IPS-NIHi11 (cell line): Measurements from ENCODE around the gene ZCCHC9.
"Not testable (repeated sequence)": the region's sequence is repeated elsewhere in the genome, so short reads cannot be mapped to it uniquely, and the experiment has no call there.

ENCODE experiments used
- DNase-seq: peaks from one replicate; pipeline ENCODE4 v3.0.0; 2012; ENCODE audit warnings: mixed read lengths, low spot score

Gene ZCCHC9, protein sequence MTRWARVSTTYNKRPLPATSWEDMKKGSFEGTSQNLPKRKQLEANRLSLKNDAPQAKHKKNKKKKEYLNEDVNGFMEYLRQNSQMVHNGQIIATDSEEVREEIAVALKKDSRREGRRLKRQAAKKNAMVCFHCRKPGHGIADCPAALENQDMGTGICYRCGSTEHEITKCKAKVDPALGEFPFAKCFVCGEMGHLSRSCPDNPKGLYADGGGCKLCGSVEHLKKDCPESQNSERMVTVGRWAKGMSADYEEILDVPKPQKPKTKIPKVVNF

DNA sequence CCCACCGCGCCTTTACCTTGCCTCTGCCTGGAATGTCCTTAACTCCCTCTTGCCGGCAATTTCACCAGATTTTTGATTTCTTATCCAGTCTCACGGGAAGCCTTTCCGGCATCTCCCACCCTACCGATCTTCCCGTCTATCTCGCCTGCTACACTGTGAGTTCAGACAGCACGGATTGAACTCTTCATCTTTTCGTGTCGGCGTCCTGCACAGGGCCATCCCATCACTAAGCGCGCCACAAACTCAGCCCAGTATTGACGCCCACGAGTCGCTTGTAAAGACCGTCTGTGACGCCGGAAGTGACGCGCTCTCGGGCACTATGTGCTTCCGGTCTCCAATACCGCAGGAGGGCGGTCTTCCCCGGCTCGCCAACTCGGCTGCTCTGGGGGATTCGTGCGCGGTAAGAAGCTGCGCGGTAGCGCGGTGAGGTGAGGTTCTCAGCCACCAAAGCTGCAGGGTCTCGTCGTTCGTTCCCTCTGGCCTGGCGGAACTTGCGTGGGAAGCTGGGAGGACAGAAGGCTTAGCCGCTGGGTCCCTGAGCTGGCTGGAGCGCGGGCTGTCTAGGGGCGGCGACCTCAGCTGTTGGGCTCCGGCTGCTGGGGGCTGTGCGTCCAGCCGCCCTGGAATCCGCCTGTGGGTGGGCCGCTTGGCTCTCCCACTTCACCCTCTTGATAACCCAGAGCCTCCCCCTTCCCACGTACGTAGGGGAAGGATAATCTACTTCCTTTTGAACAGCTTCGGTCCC is at the start of gene ZCCHC9:
ZCCHC9 (plus strand) TSS at position 317 of the 745 bp plus-strand sequence. CDS start 3,171 bp downstream, outside the sequence.
- peak; percentile 92 for DNase-seq

- no peak for DNase-seq
These were observed 49.5 kb upstream of the ZCCHC9 start for GRCh38 chr5:81251922-81252321.

- no peak for DNase-seq
These were observed 48.5 kb upstream of the ZCCHC9 start for GRCh38 chr5:81252904-81253303.

GRCh38 chr5:81253875-81254274 is 47.5 kb upstream of the ZCCHC9 start:
- no peak for DNase-seq

DNA sequence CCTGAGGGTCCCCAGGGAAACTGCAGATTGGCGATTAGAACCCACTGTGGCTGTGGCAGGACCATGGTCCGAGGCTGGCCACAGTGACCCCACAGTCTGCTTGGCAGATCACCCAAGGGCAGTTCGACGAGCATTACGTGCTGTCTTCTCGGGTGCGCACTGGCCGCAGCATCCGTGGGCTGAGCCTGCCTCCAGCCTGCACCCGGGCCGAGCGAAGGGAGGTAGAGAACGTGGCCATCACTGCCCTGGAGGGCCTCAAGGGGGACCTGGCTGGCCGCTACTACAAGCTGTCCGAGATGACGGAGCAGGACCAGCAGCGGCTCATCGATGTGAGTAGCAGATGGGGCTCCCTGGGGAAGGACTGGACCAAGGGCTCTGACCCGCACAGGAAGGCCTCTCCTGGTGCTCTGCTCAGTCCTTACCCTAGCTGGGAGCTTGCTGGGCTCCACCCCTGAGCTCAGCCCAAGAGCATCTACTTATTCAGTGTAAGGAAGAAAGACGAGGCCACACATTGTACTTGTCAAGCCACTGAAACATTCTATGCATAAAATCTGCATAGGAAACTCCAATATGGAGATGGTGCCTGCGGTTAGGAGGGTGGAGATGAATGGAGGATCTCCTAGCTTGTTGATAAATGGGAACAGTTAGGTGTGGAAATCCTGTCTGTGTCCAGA is 46.4 kb upstream of the ZCCHC9 start:
- DNase-seq: no peak

DNA sequence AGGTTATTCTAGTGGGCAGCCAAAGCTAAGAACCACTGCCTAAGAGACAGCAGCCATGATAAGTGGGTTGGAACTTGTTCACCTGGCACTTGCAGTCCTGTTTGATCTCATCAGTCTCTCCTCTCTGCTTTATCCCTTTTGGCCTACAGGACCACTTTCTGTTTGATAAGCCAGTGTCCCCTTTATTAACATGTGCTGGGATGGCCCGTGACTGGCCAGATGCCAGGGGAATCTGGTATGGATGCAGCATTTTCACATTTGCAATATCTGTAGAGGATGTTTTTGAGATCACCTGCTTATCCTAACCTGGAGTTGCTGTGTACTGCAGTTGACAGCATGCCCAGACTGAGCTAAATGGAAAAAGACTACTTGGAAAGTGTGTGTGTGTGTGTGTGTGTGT is 44.6 kb upstream of the ZCCHC9 start:
- no peak for DNase-seq

GRCh38 chr5:81262796-81263195 is 38.6 kb upstream of the ZCCHC9 start:
- DNase-seq: not testable (repeated sequence)

DNA sequence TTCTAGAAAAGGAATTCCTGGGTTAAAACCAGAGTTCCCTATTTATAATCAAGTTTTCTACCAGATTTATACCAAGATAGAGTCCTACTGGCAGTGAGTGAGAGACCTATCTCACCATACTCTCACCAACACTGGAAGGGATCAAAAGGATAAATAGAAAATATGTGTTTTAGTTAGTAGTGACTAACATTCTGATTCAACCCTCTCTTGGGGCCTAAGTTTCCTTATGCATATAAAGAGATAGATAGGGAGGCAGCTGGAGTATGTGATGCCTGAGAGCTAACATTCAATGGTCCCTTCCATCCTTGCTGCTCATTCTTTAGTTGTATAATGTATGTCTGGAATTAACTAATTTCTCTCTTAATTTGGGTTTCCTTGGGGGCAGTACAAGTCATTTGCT is 36.3 kb upstream of the ZCCHC9 start:
- DNase-seq: no peak

- no peak for DNase-seq
These were observed 32.7 kb upstream of the ZCCHC9 start for GRCh38 chr5:81268521-81269196.

DNA sequence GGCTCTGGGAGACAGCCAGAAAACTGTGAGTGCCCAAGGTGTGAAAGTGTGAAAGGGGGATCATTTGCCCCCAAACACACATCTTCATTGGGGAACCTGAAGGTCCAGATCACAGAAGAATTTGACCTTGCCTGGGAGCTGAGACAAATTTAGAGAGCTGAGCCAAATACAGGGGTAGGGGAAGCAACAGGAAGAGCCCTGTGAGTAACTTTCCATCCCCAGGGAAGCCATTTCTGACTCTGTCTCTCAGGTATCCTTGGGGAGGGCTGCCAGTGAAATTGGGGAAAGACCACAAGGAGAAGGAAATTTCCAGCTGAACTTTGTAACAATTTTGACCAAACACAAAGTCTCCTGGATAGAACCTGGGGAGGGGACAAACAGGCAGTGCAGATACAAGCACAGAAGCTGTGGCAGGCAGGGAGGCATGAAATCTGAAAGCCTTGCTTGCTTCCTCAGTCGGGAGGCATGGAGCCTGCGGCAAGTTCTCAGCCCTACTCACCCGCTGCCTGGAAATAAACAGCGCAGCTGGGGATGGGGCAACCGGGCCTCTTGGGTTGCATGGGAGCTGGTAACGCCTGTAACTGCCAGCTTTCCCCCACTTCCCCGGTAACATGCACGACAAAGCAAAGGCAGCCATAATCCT is 31.5 kb upstream of the ZCCHC9 start:
- no peak for DNase-seq

GRCh38 chr5:81270394-81271027 is 30.9 kb upstream of the ZCCHC9 start:
- not testable (repeated sequence) for DNase-seq

GRCh38 chr5:81283976-81284375 is 17.4 kb upstream of the ZCCHC9 start:
- no peak for DNase-seq

DNA sequence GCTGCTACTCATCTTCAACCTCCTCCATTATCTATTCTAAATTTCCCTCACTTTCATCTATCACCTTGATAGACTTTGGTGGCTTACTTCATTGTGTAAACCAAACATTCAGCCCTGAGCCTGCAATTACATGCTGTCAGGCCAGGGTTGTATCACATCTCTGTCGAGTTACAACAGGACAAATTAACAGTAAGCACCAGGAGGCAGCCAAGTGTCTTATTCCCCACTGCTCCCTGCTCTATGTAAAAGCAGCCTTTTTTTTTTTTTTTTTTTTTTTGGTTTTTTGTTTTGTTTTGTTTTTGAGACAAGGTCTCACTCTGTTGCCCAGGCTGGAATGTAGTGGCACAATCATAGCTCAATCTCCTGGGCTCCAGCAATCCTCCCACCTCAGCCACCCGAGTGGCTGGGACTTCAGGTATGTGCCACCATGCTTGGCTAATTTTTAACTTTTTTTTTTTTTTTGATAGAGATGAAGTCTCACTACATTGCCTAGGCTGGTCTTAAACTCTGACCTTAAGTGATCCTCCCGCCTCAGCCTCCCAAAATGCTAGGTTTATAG is 15.2 kb upstream of the ZCCHC9 start:
- peak; percentile 15 for DNase-seq

GRCh38 chr5:81288021-81288433 is 13.4 kb upstream of the ZCCHC9 start:
- no peak for DNase-seq

GRCh38 chr5:81290146-81290545 is 11.2 kb upstream of the ZCCHC9 start:
- no peak for DNase-seq

DNA sequence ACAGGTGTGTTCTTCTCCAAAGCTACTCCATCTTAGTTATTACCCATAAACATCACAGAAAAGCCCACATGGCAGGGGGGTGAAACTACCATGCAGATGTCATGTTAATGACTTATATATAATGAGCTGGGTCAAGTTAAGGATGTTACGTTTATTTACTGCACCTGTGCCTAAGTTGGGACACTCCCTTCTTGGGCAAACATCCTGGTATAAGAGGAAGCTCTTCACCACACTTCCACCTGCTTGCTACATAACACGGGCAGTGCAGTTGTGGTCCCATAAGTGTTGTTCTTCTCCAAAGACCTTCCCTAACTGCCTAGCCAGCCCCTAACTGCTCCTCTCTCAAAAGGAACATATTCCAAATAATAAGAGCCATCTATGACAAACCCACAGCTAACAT is 9.3 kb upstream of the ZCCHC9 start:
- no peak for DNase-seq

DNA sequence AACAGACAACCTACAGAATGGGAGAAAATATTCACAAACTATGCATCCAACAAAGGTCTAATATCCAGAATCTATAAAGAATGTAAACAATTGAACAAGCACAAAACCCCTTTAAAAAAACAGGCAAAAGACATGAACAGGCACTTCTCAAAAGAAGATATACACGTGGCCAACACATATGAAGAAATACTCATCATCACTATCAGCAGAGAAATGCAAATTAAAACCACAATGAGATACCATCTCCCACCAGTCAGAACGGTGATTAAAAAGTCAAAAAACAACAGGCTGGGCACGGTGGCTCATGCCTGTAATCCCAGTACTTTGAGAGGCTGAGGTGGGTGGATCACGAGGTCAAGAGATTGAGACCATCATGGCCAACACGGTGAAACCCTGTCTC is 7.4 kb upstream of the ZCCHC9 start:
- DNase-seq: not testable (repeated sequence)

GRCh38 chr5:81297531-81297930 is 3.9 kb upstream of the ZCCHC9 start:
- no peak for DNase-seq

DNA sequence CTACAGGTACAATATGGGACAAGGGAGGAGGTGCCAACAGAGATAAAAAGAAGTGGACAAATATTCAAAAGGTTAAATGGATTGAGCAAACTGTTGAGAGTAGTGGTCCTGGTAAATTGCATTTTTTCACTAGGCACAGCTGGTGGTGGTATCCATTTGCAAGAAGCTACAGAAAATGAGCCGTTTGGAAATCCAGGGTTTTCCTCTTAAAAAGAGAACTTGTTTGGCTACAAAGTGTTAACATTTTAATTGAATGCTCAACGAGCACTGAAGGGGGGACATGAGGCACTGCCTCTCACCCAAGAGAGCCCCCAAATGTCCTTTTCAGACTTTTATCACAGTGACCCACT is 491 bp upstream of the ZCCHC9 start:
- DNase-seq: no peak

GRCh38 chr5:81302596-81302995 is 1.2 kb downstream of the ZCCHC9 start:
- no peak for DNase-seq

GRCh38 chr5:81303563-81303962 is 2.2 kb downstream of the ZCCHC9 start:
- DNase-seq: no peak
